Fibroblast of peridontal ligament (primary cell): ENCODE measurements around the gene ROR2.

Experiments
- DNase-seq: peaks from one replicate; pipeline ENCODE4 v3.0.0-alpha.2; 2010; ENCODE audit errors: extremely low read depth

Gene ROR2

GRCh38 chr9:91948597-91949391 is 1.2 kb downstream of the ROR2 start:
- DNase-seq, result no peak

- DNase-seq, result no peak
Observed at GRCh38 chr9:91948101-91948596, 1.9 kb downstream of the ROR2 start.

GRCh38 chr9:91946653-91947488 is 3.2 kb downstream of the ROR2 start:
- DNase-seq, result no peak

- DNase-seq, result no peak
Observed at GRCh38 chr9:91946196-91946595, 3.8 kb downstream of the ROR2 start.

GRCh38 chr9:91945277-91946085 is 4.5 kb downstream of the ROR2 start:
- peak; percentile 15 for DNase-seq

- no peak for DNase-seq
Observed at GRCh38 chr9:91944711-91945110, 5.3 kb downstream of the ROR2 start.

GRCh38 chr9:91943478-91944470 is 6.3 kb downstream of the ROR2 start:
- DNase-seq, result no peak

- DNase-seq, result no peak
Observed at GRCh38 chr9:91942201-91942600, 7.8 kb downstream of the ROR2 start.

- no peak for DNase-seq
Observed at GRCh38 chr9:91939978-91940377, 10.1 kb downstream of the ROR2 start.

GRCh38 chr9:91937727-91938126 is 12.3 kb downstream of the ROR2 start:
- no peak for DNase-seq

- no peak for DNase-seq
Observed at GRCh38 chr9:91937056-91937455, 13.0 kb downstream of the ROR2 start.

GRCh38 chr9:91935805-91936514 is 14.1 kb downstream of the ROR2 start:
- no peak for DNase-seq

GRCh38 chr9:91935066-91935749 is 14.8 kb downstream of the ROR2 start:
- DNase-seq, result no peak

GRCh38 chr9:91934654-91935053 is 15.4 kb downstream of the ROR2 start:
- no peak for DNase-seq

GRCh38 chr9:91933556-91934352 is 16.3 kb downstream of the ROR2 start:
- no peak for DNase-seq

GRCh38 chr9:91930475-91930874 is 19.6 kb downstream of the ROR2 start:
- no peak for DNase-seq

- no peak for DNase-seq
Observed at GRCh38 chr9:91929331-91929730, 20.7 kb downstream of the ROR2 start.

- DNase-seq, result no peak
Observed at GRCh38 chr9:91927922-91928510, 22.0 kb downstream of the ROR2 start.
